ENCODE data around the gene VWF.
"Not testable (repeated sequence)": the region's sequence is repeated elsewhere in the genome, so short reads cannot be mapped to it uniquely, and the experiment has no call there.

Gene VWF

GRCh38 chr12:6124411-6125309, at the start of gene VWF:
TSS of gene VWF (minus strand) at chr12:6124670. CDS start at chr12:6123196, 1,474 bp downstream.
- DNase-seq (ENCODE audit: low read depth) = no peak

- no peak for DNase-seq (ENCODE audit: low read depth)
Measured at GRCh38 chr12:6172862-6173261, 48.4 kb upstream of the VWF start.

DNA sequence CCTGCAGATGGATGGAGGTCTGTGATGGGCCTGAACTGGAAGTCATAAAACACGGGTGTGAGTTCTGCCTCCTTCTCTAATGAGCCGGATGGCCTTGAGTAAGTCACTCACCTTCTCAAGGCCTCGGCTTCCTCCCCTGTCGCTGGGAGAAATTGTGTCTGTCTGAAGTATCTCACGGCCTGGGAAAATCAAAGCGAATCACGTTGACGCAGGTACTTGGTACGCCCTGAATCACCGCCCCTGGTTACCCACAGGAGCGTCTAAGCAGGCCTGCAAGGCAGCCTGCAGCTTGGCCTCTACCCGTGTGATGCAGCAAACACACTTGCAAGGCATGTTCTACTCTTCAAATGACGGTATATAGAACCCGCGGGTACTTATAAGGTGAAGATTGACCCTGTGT, 47.6 kb upstream of the VWF start:
- DNase-seq (ENCODE audit: low read depth) = no peak

DNA sequence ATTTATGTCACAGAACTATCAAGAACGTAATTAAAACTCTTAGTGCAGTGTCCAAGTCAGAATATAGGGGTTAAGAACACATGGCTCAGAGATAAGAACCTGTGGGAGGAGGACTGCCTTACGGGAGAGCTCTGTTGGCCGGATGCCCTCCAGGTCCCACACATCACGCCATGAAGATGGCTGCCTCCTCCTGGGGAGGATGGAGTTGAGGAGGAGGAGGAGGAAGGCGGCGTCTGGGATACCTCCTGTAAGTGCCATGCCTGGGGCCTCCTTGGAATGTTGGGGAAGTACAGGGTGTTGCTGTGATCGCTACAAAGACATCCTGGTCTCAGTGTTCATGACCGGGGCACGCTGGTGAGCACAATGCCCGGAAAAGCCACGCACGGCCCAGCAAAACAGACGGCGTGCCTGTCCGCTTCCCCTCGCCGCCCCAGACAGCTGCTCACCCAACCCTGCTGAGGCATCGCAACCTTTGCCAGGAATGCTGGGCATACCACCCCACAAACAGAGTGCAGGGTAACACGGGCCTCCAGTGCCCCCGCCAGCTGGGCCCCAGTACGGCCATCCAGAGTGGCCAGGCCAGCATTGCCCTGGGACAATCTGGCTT, 47.0 kb upstream of the VWF start:
- no peak for DNase-seq (ENCODE audit: low read depth)

- DNase-seq (ENCODE audit: low read depth) = peak; percentile 61
Measured at GRCh38 chr12:6167327-6168280, 43.1 kb upstream of the VWF start.

GRCh38 chr12:6166808-6167207, 42.3 kb upstream of the VWF start:
- DNase-seq (ENCODE audit: low read depth) = no peak

DNA sequence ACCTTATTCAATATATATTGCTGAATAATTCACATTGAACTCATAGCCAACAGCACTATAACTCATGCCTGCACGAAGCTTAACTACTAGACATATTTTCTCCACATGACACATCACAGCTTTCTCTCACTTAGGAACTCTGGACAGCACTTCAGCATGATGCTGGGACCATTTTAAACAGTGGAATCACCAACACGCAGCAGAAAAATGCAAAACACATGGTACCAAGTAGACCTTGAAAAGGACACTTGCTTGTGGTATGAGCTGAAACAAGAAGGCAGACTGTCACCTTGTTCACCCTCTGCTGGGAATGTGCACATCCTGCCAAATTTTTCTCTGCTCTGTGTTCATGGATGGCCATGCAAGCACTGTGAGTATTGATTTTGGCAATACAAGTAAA, 40.9 kb upstream of the VWF start:
- no peak for DNase-seq (ENCODE audit: low read depth)

DNA sequence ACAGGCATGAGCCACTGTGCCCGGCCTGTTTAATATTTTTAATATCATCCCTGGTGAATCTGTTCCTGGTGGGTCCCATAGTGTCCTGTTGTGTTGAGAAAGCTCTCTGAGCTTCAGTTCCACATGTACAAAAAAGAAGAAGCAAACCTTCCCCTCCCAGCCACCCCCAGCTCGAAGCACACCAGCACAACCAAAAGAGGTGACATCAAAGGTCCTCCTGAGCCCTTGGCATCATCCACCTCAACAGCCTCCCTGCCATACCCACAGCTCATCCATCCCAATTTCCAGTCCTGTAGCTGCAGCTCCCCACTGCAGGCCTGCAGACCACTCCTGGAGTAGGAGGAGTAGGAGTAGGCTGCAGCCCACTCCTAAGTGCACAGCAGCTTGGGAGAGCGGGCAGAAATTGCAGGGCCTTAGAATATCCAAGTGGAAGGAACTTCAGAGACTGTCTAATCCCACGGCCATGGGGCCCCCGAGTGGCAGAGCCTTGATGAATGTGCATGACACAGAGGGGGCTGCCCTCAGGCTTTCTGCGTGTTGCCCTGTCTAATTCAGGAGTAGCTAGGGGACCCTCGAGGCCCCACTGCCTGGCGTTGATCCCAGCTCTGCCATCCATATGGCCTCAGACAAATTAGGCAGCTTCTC, 39.1 kb upstream of the VWF start:
- no peak for DNase-seq (ENCODE audit: low read depth)

- DNase-seq (ENCODE audit: low read depth) = no peak
Measured at GRCh38 chr12:6161124-6161882, 36.8 kb upstream of the VWF start.

DNA sequence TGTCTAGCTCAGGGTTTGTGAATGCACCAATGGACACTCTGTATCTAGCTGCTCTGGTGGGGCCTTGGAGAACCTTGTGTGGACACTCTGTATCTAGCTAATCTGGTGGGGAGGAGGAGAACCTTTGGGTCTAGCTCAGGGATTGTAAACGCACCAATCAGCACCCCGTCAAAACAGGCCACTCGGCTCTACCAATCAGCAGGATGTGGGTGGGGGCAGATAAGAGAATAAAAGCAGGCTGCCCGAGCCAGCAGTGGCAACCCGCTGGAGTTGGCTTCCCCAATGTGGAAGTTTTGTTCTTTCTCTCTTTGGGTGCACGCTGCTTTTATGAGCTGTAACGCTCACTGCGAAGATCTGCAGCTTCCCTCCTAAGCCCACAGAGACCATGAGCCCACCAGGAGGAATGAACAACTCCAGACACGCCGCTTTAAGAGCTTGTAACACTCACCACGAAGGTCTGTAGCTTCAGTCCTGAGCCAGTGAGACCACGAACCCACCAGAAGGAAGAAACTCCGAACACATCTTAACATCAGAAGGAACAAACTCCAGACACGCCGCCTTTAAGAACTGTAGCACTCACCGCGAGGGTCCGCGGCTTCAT, 35.7 kb upstream of the VWF start:
- DNase-seq (ENCODE audit: low read depth) = not testable (repeated sequence)

DNA sequence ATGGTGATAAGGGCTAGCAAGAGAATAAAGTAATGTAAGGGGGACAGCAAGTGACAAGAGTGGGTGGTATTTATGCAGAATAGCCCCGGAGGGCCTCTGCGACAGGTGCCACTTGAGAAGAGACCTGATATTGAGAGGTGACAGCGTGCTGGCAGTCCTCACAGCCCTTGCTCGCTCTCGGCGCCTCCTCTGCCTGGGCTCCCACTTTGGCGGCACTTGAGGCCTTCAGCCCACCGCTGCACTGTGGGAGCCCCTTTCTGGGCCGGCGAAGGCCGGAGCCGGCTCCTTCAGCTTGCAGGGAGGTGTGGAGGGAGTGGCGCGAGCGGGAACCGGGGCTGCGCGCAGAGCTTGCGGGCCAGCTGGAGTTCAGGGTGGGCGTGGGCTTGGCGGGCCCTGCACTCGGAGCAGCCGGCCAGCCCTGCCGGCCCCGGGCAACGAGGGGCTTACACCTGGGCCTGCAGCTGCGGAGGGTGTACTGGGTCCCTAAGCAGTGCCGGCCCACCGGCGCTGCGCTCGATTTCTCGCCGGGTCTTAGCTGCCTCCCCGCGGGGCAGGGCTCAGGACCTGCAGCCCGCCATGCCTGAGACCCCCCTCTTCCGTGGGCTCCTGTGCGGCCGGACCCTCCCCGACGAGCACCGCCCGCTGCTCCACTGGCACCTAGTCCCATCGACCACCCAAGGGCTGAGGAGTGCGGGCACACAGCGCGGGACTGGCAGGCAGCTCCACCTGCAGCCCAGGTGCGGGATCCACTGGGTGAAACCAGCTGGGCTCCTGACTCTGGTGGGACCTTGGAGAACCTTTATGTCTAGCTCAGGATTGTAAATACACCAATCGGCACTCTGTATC, 34.9 kb upstream of the VWF start:
- DNase-seq (ENCODE audit: low read depth) = not testable (repeated sequence)

GRCh38 chr12:6158749-6159148, 34.3 kb upstream of the VWF start:
- no peak for DNase-seq (ENCODE audit: low read depth)

- DNase-seq (ENCODE audit: low read depth) = no peak
Measured at GRCh38 chr12:6158255-6158654, 33.8 kb upstream of the VWF start.

- no peak for DNase-seq (ENCODE audit: low read depth)
Measured at GRCh38 chr12:6157482-6157881, 33.0 kb upstream of the VWF start.

DNA sequence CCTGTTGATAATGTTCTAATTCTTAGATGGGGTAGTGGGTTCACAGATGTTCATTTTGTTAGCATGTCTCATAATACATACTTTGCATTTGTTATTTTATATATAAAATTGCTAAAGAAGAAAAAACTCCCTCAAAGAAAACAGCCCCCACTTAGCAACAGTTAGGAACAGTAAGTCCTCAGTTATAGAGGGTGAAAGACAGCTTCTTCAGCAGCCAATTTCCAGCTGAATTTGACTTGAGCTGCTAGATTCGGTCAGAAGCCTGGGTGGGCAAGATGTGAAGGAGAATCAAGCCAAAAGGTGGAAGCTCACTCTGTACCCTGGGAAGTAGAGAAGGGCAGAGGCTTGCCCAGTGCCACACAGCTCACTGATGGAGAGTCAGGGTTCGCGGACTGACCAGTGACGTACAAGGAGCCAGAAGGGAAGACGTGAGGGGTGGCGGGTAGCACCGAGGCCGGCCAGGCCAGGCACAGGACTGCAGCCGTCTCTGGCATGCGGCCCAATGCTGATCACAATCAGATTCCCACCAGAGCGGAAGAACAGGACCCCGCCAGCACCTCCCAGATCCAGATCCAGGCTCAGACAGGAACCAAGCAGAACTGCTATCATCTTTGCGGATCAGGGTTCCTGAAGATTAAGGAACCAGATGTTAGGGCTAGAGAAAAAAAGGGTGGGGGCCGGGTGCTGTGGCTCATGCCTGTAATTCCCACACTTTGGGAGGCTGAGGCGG, 30.4 kb upstream of the VWF start:
- DNase-seq (ENCODE audit: low read depth) = no peak

DNA sequence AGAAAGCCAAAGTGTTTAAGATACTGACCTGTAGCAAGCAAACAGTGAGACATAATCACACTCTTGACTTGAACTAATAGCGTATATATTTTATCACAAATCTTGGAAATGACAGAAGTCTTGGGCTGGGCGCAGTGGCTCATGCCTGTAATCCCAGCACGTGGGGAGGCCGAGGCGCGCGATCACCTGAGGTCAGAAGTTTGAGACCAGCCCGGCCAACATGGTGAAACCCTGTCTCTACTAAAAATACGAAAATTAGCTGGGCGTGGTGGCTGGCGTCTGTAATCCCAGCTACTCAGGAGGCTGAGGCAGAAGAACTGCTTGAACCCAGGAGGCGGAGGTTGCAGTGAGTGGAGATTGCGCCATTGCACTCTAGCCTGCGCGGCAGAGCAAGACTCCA, 24.3 kb upstream of the VWF start:
- not testable (repeated sequence) for DNase-seq (ENCODE audit: low read depth)

DNA sequence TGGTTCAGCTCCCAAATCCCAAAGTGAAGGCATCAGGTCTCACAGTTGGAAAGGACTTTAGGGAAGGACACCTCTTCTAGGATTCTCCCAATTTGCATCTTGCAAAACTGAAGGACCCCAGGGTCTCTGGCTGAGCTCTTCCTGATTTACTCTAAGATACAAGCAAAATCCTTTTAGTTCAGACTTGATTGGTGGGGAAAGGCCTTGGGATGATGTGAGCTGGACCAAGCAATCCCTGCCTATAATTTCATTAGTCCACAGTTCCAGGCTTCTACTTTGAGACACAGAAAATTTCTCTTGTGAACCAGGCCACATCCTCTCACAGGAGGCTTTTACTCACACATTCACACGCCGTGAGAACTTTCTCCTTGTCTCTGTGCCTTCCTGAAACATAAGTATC, 23.6 kb upstream of the VWF start:
- no peak for DNase-seq (ENCODE audit: low read depth)

GRCh38 chr12:6146951-6147350, 22.5 kb upstream of the VWF start:
- no peak for DNase-seq (ENCODE audit: low read depth)

DNA sequence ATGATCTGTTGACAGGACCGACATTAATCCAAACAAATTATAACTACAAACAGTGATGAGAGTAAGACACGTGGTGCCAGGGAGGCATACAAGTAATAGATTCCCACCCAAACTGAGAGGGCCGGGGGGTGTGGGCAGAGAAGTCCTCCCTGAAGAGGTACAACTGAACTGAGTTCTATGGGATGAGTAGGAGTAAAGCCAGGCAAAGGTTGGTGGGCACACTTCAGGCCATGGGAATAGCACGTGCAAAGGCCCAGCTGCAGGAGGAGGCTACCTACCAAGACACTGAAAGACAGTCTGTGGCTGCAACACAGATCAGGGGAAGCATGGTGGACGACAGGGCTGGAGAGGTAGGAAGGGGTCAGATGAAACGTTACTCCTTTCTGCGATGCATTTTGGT, 22.0 kb upstream of the VWF start:
- no peak for DNase-seq (ENCODE audit: low read depth)
